Renal pelvis (tissue), 12 donors: ENCODE data around the gene MFSD8. TPM values are rescaled to one million over a fixed set of nuclear protein-coding genes. Genes with fewer than 3 reads are reported as not detected.
"Not testable (repeated sequence)": the region's sequence is repeated elsewhere in the genome, so short reads cannot be mapped to it uniquely, and the experiment has no call there.

Source experiments
- DNase-seq: peaks from one replicate; pipeline ENCODE4 v3.0.0-alpha.2; 2013
- long read RNA-seq, 16 experiments: transcript quantifications; one replicate each; lab custom pipeline, GENCODE V29; 2026
- polyA plus RNA-seq, 3 donors: library from polyadenylated mRNA; unstranded; fragments of 120-200 nt; gene quantifications; one replicate each; pipeline ENCODE4 v1.2.1, GENCODE V29; 2013; ENCODE audit not compliant: insufficient read length in 3 of 3

MFSD8 gene
- polyA plus RNA-seq, result 10 to 100 TPM; 16.0 to 31.5 (median 28.1) TPM
- long read RNA-seq, donor 1, full-length matches to known transcripts, result 5 of 5 reads
- long read RNA-seq, donor 1, partial matches to known transcripts, result 0 of 5 reads
- long read RNA-seq, donor 1, other reads (novel, unspliced or antisense), result 0 of 5 reads
- long read RNA-seq, donor 2, full-length matches to known transcripts, result 3 of 13 reads
- long read RNA-seq, donor 2, partial matches to known transcripts, result 10 of 13 reads
- long read RNA-seq, donor 2, other reads (novel, unspliced or antisense), result 0 of 13 reads
- long read RNA-seq, donor 3, full-length matches to known transcripts, result 1 of 1 reads
- long read RNA-seq, donor 3, partial matches to known transcripts, result 0 of 1 reads
- long read RNA-seq, donor 3, other reads (novel, unspliced or antisense), result 0 of 1 reads
- long read RNA-seq, donor 4, full-length matches to known transcripts, result 5 of 5 reads
- long read RNA-seq, donor 4, partial matches to known transcripts, result 0 of 5 reads
- long read RNA-seq, donor 4, other reads (novel, unspliced or antisense), result 0 of 5 reads
- long read RNA-seq, donor 5, full-length matches to known transcripts, result 5 of 5 reads
- long read RNA-seq, donor 5, partial matches to known transcripts, result 0 of 5 reads
- long read RNA-seq, donor 5, other reads (novel, unspliced or antisense), result 0 of 5 reads
- long read RNA-seq, donor 6, full-length matches to known transcripts, result 3 of 31 reads
- long read RNA-seq, donor 6, partial matches to known transcripts, result 17 of 31 reads
- long read RNA-seq, donor 6, other reads (novel, unspliced or antisense), result 11 of 31 reads
- long read RNA-seq, donor 7, full-length matches to known transcripts, result 10 of 10 reads
- long read RNA-seq, donor 7, partial matches to known transcripts, result 0 of 10 reads
- long read RNA-seq, donor 7, other reads (novel, unspliced or antisense), result 0 of 10 reads
- long read RNA-seq, donor 8, full-length matches to known transcripts, result 2 of 2 reads
- long read RNA-seq, donor 8, partial matches to known transcripts, result 0 of 2 reads
- long read RNA-seq, donor 8, other reads (novel, unspliced or antisense), result 0 of 2 reads
- long read RNA-seq, donor 9, full-length matches to known transcripts, result 12 of 12 reads
- long read RNA-seq, donor 9, partial matches to known transcripts, result 0 of 12 reads
- long read RNA-seq, donor 9, other reads (novel, unspliced or antisense), result 0 of 12 reads
- long read RNA-seq, donor 10, full-length matches to known transcripts, result 5 of 5 reads
- long read RNA-seq, donor 10, partial matches to known transcripts, result 0 of 5 reads
- long read RNA-seq, donor 10, other reads (novel, unspliced or antisense), result 0 of 5 reads
- long read RNA-seq, donor 11, full-length matches to known transcripts, result 2 of 2 reads
- long read RNA-seq, donor 11, partial matches to known transcripts, result 0 of 2 reads
- long read RNA-seq, donor 11, other reads (novel, unspliced or antisense), result 0 of 2 reads
- long read RNA-seq, donor 12, full-length matches to known transcripts, result 13 of 19 reads
- long read RNA-seq, donor 12, partial matches to known transcripts, result 6 of 19 reads
- long read RNA-seq, donor 12, other reads (novel, unspliced or antisense), result 0 of 19 reads
- long read RNA-seq, donor 13, transcript MFSD8-214 (4 exons, 886 nt), result major isoform, 7 of 8 reads
- long read RNA-seq, donor 13, partial matches to known transcripts, result 0 of 8 reads
- long read RNA-seq, donor 13, other reads (novel, unspliced or antisense), result 0 of 8 reads
- long read RNA-seq, donor 14, full-length matches to known transcripts, result 11 of 11 reads
- long read RNA-seq, donor 14, partial matches to known transcripts, result 0 of 11 reads
- long read RNA-seq, donor 14, other reads (novel, unspliced or antisense), result 0 of 11 reads
- long read RNA-seq, donor 15, full-length matches to known transcripts, result 8 of 56 reads
- long read RNA-seq, donor 15, partial matches to known transcripts, result 48 of 56 reads
- long read RNA-seq, donor 15, other reads (novel, unspliced or antisense), result 0 of 56 reads
- long read RNA-seq, donor 16, full-length matches to known transcripts, result 5 of 5 reads
- long read RNA-seq, donor 16, partial matches to known transcripts, result 0 of 5 reads
- long read RNA-seq, donor 16, other reads (novel, unspliced or antisense), result 0 of 5 reads

GRCh38 chr4:127965062-127965802 is at the start of gene MFSD8, which contains the start of gene ABHD18:
Gene MFSD8 (minus strand): TSS chr4:127965173. CDS start chr4:127965133, 40 bp downstream.
Gene ABHD18 (plus strand): TSS chr4:127965406. CDS start chr4:127982956, 17,550 bp downstream.
- DNase-seq, result peak; percentile 97

- DNase-seq, result no peak
Measured at GRCh38 chr4:128009428-128009827, 44.5 kb upstream of the MFSD8 start.

- no peak for DNase-seq
Measured at GRCh38 chr4:128006592-128006991, 41.6 kb upstream of the MFSD8 start.

GRCh38 chr4:127997534-127998388 is 32.8 kb upstream of the MFSD8 start:
- no peak for DNase-seq

- DNase-seq, result not testable (repeated sequence)
Measured at GRCh38 chr4:127996521-127996920, 31.5 kb upstream of the MFSD8 start.

GRCh38 chr4:127995776-127996175 is 30.8 kb upstream of the MFSD8 start:
- DNase-seq, result no peak

GRCh38 chr4:127993151-127993550 is 28.2 kb upstream of the MFSD8 start:
- DNase-seq, result no peak

- DNase-seq, result no peak
Measured at GRCh38 chr4:127988638-127989037, 23.7 kb upstream of the MFSD8 start.

GRCh38 chr4:127985989-127986388 is 21.0 kb upstream of the MFSD8 start:
- no peak for DNase-seq

- DNase-seq, result no peak
Measured at GRCh38 chr4:127982445-127982844, 17.5 kb upstream of the MFSD8 start.

- DNase-seq, result no peak
Measured at GRCh38 chr4:127978930-127979329, 14.0 kb upstream of the MFSD8 start.

- no peak for DNase-seq
Measured at GRCh38 chr4:127975121-127975770, 10.3 kb upstream of the MFSD8 start.

GRCh38 chr4:127970925-127971324 is 6.0 kb upstream of the MFSD8 start:
- DNase-seq, result not testable (repeated sequence)

- no peak for DNase-seq
Measured at GRCh38 chr4:127968586-127968985, 3.6 kb upstream of the MFSD8 start.

- no peak for DNase-seq
Measured at GRCh38 chr4:127967141-127967775, 2.3 kb upstream of the MFSD8 start.

GRCh38 chr4:127965803-127966175 is 816 bp upstream of the MFSD8 start:
- DNase-seq, result no peak

- not testable (repeated sequence) for DNase-seq
Measured at GRCh38 chr4:127964426-127965061, 429 bp downstream of the MFSD8 start.
